OCI-LY1 (cell line): ENCODE measurements around the gene GANC.

Experiments used
- H2AFZ ChIP-seq: fragments of 200-600 bp; sonication (generic), shearing (Covaris generic); 2 replicates; pipeline ENCODE4 v1.6.0; 2014; ENCODE audit warnings: antibody characterized with exemption, mild to moderate bottlenecking, low read length
- H3F3A ChIP-seq: fragments of 200-600 bp; sonication (generic), shearing (Covaris generic); 2 replicates; pipeline ENCODE4 v1.6.0; 2014; ENCODE audit warnings: mild to moderate bottlenecking, antibody characterized with exemption, low read length, moderate library complexity; ENCODE audit not compliant: insufficient read depth
- H3K27ac ChIP-seq: fragments of 200-600 bp; sonication (generic); 2 replicates; pipeline ENCODE4 v1.5.1; 2014; ENCODE audit warnings: low read length, mixed run types, mild to moderate bottlenecking, low read depth; ENCODE audit not compliant: poor library complexity, severe bottlenecking
- H3K27me3 ChIP-seq: fragments of 200-600 bp; sonication (generic); 2 replicates; pipeline ENCODE4 v1.6.0; 2014; ENCODE audit warnings: antibody characterized with exemption, mild to moderate bottlenecking, low read length, moderate library complexity; ENCODE audit not compliant: insufficient read depth
- H3K36me3 ChIP-seq: fragments of 200-600 bp; sonication (generic); 2 replicates; pipeline ENCODE4 v1.6.1; 2014; ENCODE audit warnings: mild to moderate bottlenecking, antibody characterized with exemption, low read length, moderate library complexity, mixed read lengths; ENCODE audit not compliant: insufficient read depth
- H3K4me1 ChIP-seq: fragments of 200-600 bp; sonication (generic); 2 replicates; pipeline ENCODE4 v1.5.1; 2014; ENCODE audit warnings: mild to moderate bottlenecking, low read length, moderate library complexity; ENCODE audit not compliant: insufficient read depth, severe bottlenecking
- H3K4me2 ChIP-seq: fragments of 200-600 bp; sonication (generic), shearing (Covaris generic); 2 replicates; pipeline ENCODE4 v1.6.1; 2014; ENCODE audit warnings: low read length
- H3K4me3 ChIP-seq: fragments of 200-600 bp; sonication (generic); 2 replicates; pipeline ENCODE4 v1.5.1; 2014; ENCODE audit warnings: low read length, low read depth, mild to moderate bottlenecking, mixed read lengths; ENCODE audit not compliant: poor library complexity, severe bottlenecking
- H3K79me2 ChIP-seq: fragments of 200-600 bp; shearing (Covaris generic); 2 replicates; pipeline ENCODE4 v1.6.1; 2016; ENCODE audit warnings: mixed run types, low read length, mixed read lengths; ENCODE audit not compliant: insufficient read depth
- H3K9ac ChIP-seq: fragments of 200-600 bp; sonication (generic), shearing (Covaris generic); 2 replicates; pipeline ENCODE4 v1.6.1; 2014; ENCODE audit warnings: mild to moderate bottlenecking, low read length, mixed read lengths
- H3K9me2 ChIP-seq: fragments of 200-600 bp; sonication (generic), shearing (Covaris generic); 2 replicates; pipeline ENCODE4 v1.6.1; 2014; ENCODE audit warnings: low read depth, mild to moderate bottlenecking, low read length, mixed read lengths
- H3K9me3 ChIP-seq: fragments of 200-600 bp; shearing (Covaris generic); 2 replicates; pipeline ENCODE4 v1.6.1; 2014; ENCODE audit warnings: low read length, mixed read lengths
- H4K20me1 ChIP-seq: fragments of 200-600 bp; sonication (generic), shearing (Covaris generic); 2 replicates; pipeline ENCODE4 v1.6.0; 2016; ENCODE audit warnings: mild to moderate bottlenecking, low read length; ENCODE audit not compliant: insufficient read depth
- CTCF ChIP-seq: fragments of 200-600 bp; sonication (generic), shearing (Covaris generic); IDR thresholded peaks from 2 replicates; pipeline ENCODE4 v1.5.1; 2017; ENCODE audit warnings: mild to moderate bottlenecking, antibody characterized with exemption, low read length, moderate library complexity, mixed read lengths
- EZH2 ChIP-seq: fragments of 200-600 bp; sonication (generic), shearing (Covaris generic); IDR thresholded peaks from 2 replicates; pipeline ENCODE4 v1.8.0; 2017; ENCODE audit warnings: borderline replicate concordance, mixed run types, mild to moderate bottlenecking, antibody characterized with exemption, low read length, moderate library complexity, mixed read lengths

GANC gene

GRCh38 chr15:42231088-42231487, 41.9 kb upstream of the GANC start:
- no peaks in the 10 kb centered on the region for H3K79me2 ChIP-seq
- TF ChIP-seq CTCF (no peak), EZH2 (no peak)
- no peaks in the 10 kb centered on the region for H3K9me2 ChIP-seq
- no peaks in the 10 kb centered on the region for H3K4me1 ChIP-seq
- no peaks in the 10 kb centered on the region for H4K20me1 ChIP-seq
- H3K4me2 ChIP-seq = no peak overlapping the region
- H2AFZ ChIP-seq = no peak overlapping the region
- H3K4me3 ChIP-seq = no peak overlapping the region
- peaks cover 67% of the 10 kb centered on the region for H3K36me3 ChIP-seq
- no peaks in the 10 kb centered on the region for H3K9me3 ChIP-seq
- H3K27ac ChIP-seq = no peak overlapping the region
- H3F3A ChIP-seq = no peaks in the 10 kb centered on the region
- no peaks in the 10 kb centered on the region for H3K27me3 ChIP-seq
- no peak overlapping the region for H3K9ac ChIP-seq

- H3K36me3 ChIP-seq = peaks cover 66% of the 10 kb centered on the region; the same call in 1 of the 2 replicates
- no peak overlapping the region for H3K9ac ChIP-seq
- no peaks in the 10 kb centered on the region for H4K20me1 ChIP-seq
- TF ChIP-seq CTCF = no peak
- no peak for TF ChIP-seq EZH2
- no peaks in the 10 kb centered on the region for H3K9me2 ChIP-seq
- H3K9me3 ChIP-seq = no peaks in the 10 kb centered on the region
- no peak overlapping the region for H3K4me2 ChIP-seq
- no peaks in the 10 kb centered on the region for H3F3A ChIP-seq
- no peak overlapping the region for H2AFZ ChIP-seq
- no peak overlapping the region for H3K27ac ChIP-seq
- no peak overlapping the region for H3K4me3 ChIP-seq
- H3K27me3 ChIP-seq = no peaks in the 10 kb centered on the region
- no peaks in the 10 kb centered on the region for H3K4me1 ChIP-seq
- H3K79me2 ChIP-seq = no peaks in the 10 kb centered on the region
Measured at GRCh38 chr15:42232606-42233005, 40.4 kb upstream of the GANC start.

- no peaks in the 10 kb centered on the region for H3K79me2 ChIP-seq
- TF ChIP-seq CTCF = no peak
- TF ChIP-seq EZH2 = no peak
- no peaks in the 10 kb centered on the region for H3K27me3 ChIP-seq
- peaks cover 66% of the 10 kb centered on the region; the same call in 1 of the 2 replicates for H3K36me3 ChIP-seq
- no peaks in the 10 kb centered on the region for H3K9me2 ChIP-seq
- no peaks in the 10 kb centered on the region for H3F3A ChIP-seq
- H2AFZ ChIP-seq = no peak overlapping the region
- H4K20me1 ChIP-seq = no peaks in the 10 kb centered on the region
- H3K27ac ChIP-seq = no peak overlapping the region
- no peak overlapping the region for H3K9ac ChIP-seq
- H3K9me3 ChIP-seq = no peaks in the 10 kb centered on the region
- no peak overlapping the region for H3K4me3 ChIP-seq
- no peak overlapping the region for H3K4me2 ChIP-seq
- no peaks in the 10 kb centered on the region for H3K4me1 ChIP-seq
Measured at GRCh38 chr15:42233107-42233506, 39.9 kb upstream of the GANC start.
